HuH-7 (cell line): ENCODE measurements around the gene CRY1.

Experiments used
- DNase-seq: peaks from one replicate; pipeline ENCODE4 v3.0.0; 2011; ENCODE audit warnings: low spot score

Gene CRY1

GRCh38 chr12:106957583-106957982, 135.8 kb downstream of the CRY1 start:
- DNase-seq, result no peak

GRCh38 chr12:106956048-106956578, 137.2 kb downstream of the CRY1 start:
- DNase-seq, result peak; percentile 34

GRCh38 chr12:106955377-106956047, 137.8 kb downstream of the CRY1 start, which contains the start of gene TMEM263:
Gene TMEM263 (plus strand): TSS chr12:106955907. CDS start chr12:106967117, 11,210 bp downstream.
- DNase-seq, result peak; percentile 95

- DNase-seq, result no peak
Measured at GRCh38 chr12:106954462-106955376, 138.6 kb downstream of the CRY1 start.

- DNase-seq, result no peak
Measured at GRCh38 chr12:106953352-106954250, 139.7 kb downstream of the CRY1 start.

GRCh38 chr12:106950591-106950990, 142.8 kb downstream of the CRY1 start:
- no peak for DNase-seq

- DNase-seq, result no peak
Measured at GRCh38 chr12:106947461-106947860, 145.9 kb downstream of the CRY1 start.

GRCh38 chr12:106945261-106945851, 148.0 kb downstream of the CRY1 start:
- DNase-seq, result no peak

GRCh38 chr12:106942775-106943174, 150.6 kb downstream of the CRY1 start:
- no peak for DNase-seq

GRCh38 chr12:106941481-106942156, 151.7 kb downstream of the CRY1 start:
- no peak for DNase-seq
